ENCODE data around the gene UBTF.
A peak's percentile ranks its signal among the peaks of the same experiment; 100 is the strongest.

The UBTF gene

GRCh38 chr17:44219616-44220212 is at the start of gene UBTF:
UBTF (minus strand) TSS chr17:44219675; CDS start chr17:44218229, 1,446 bp downstream.
- DNase-seq (ENCODE audit: low spot score): peak; percentile 70

GRCh38 chr17:44268709-44269534 is 49.4 kb upstream of the UBTF start:
- no peak for DNase-seq (ENCODE audit: low spot score)

- DNase-seq (ENCODE audit: low spot score): no peak
These were observed 48.5 kb upstream of the UBTF start, which contains the start of gene SLC4A1 for GRCh38 chr17:44267818-44268490. SLC4A1 (minus strand) TSS chr17:44268135; CDS start chr17:44262866, 5,269 bp downstream.

GRCh38 chr17:44267165-44267455 is 47.6 kb upstream of the UBTF start:
- no peak for DNase-seq (ENCODE audit: low spot score)

- DNase-seq (ENCODE audit: low spot score): no peak
These were observed 47.1 kb upstream of the UBTF start for GRCh38 chr17:44266402-44267164.

- no peak for DNase-seq (ENCODE audit: low spot score)
These were observed 43.9 kb upstream of the UBTF start for GRCh38 chr17:44263345-44263902.

- no peak for DNase-seq (ENCODE audit: low spot score)
These were observed 43.3 kb upstream of the UBTF start for GRCh38 chr17:44262654-44263225.

- DNase-seq (ENCODE audit: low spot score): no peak
These were observed 40.8 kb upstream of the UBTF start for GRCh38 chr17:44260296-44260695.

GRCh38 chr17:44258811-44259351 is 39.4 kb upstream of the UBTF start:
- DNase-seq (ENCODE audit: low spot score): no peak

GRCh38 chr17:44257815-44258760 is 38.6 kb upstream of the UBTF start:
- DNase-seq (ENCODE audit: low spot score): no peak

GRCh38 chr17:44256671-44257070 is 37.2 kb upstream of the UBTF start:
- no peak for DNase-seq (ENCODE audit: low spot score)

GRCh38 chr17:44255915-44256314 is 36.4 kb upstream of the UBTF start:
- DNase-seq (ENCODE audit: low spot score): no peak

- DNase-seq (ENCODE audit: low spot score): no peak
These were observed 35.1 kb upstream of the UBTF start for GRCh38 chr17:44254361-44255095.

- DNase-seq (ENCODE audit: low spot score): no peak
These were observed 33.5 kb upstream of the UBTF start for GRCh38 chr17:44253006-44253405.

- no peak for DNase-seq (ENCODE audit: low spot score)
These were observed 31.6 kb upstream of the UBTF start for GRCh38 chr17:44251062-44251461.

- DNase-seq (ENCODE audit: low spot score): no peak
These were observed 30.2 kb upstream of the UBTF start for GRCh38 chr17:44249501-44250246.

- DNase-seq (ENCODE audit: low spot score): no peak
These were observed 28.6 kb upstream of the UBTF start for GRCh38 chr17:44247876-44248736.

- no peak for DNase-seq (ENCODE audit: low spot score)
These were observed 28.0 kb upstream of the UBTF start for GRCh38 chr17:44247440-44247841.

Measured in SW480 (cell line).